GM12872 (cell line): ENCODE data around the gene VAMP8.

Experiments used
- CTCF ChIP-seq: IDR thresholded peaks from 3 replicates; pipeline ENCODE4 v1.5.1; 2011; ENCODE audit warnings: low read depth, mild to moderate bottlenecking, low read length, moderate library complexity; ENCODE audit not compliant: insufficient read depth

Gene VAMP8

GRCh38 chr2:85599468-85600234, 22.3 kb downstream of the VAMP8 start:
- no peak for TF ChIP-seq CTCF

GRCh38 chr2:85600235-85600575, 22.8 kb downstream of the VAMP8 start:
- no peak for TF ChIP-seq CTCF

DNA sequence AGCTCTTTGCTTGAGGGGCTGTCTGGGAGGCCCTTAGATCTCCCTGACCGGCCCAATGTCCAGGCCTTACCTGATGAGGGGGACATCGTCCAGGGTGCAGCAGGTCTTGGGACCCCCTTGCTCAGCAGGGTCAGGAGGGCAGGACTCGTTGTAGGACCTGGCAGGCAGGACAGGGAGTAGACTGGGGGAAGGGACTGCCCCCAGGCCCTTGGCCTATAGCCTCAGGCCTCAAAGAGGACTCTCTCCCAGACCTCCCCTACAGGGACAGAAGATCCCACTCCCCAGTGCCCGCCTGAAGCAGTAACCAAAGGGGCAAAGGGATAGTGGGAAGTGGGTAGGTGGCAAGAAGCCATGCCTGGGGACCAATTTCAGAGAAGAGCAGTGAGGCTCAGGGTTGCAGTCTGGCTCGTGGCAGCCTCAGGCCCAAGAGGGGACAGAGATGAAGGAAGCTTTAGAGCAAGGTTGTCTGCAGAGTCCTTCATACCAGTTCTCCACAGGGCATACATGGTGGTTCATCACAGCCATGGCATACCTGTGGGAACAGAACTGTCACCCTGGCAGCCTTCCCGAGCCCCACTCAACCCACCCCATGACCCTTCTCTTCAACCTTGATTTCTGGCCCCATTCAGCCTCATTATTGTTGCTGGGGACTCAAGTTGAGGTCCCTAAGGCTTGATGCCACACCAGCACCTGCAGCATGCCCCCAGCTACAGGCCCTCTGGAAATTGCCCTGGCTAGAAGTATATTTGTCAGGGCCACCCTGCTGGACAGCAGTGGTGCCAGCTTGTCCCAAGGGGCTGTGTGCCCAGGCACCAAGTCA, 23.8 kb downstream of the VAMP8 start:
- no peak for TF ChIP-seq CTCF

GRCh38 chr2:85601771-85602475, 24.5 kb downstream of the VAMP8 start:
- no peak for TF ChIP-seq CTCF

DNA sequence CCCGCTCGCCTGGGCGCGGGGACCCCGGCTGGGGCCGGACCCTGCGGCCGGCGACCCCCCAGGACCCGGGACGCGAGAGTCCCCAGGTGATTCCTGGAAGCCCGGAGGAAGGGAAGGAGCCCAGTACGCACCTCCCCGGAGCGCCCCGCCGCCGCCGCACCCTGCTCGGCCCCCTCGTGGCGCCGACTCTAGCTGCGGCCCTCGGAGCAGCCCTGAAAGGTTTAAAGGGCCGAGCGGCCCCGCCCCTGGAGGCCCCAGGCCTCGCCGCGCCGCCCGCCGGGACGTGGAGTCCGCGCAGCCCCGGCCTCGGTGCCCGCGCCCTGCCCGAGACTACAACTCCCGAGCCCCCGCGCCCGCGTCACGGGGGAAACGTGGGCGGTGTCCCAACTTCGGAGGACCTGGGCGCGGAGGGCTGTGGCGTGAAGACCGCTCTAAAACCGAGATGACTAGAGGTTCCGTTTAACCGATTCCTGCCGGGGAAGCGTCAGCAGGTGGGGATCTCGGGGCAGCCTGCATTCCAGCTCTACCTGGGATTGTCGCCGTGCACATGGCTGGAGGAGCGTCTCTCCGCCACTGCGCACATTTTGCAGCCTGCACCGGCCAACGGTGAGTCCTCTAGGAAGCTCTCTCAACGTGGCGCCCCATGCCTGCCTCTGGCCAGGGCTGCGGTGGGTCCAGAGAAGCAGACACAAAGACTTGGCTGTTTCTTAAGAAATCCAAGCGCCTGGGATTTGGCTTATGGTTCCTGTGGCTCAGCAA, 25.3 kb downstream of the VAMP8 start, which contains the start of gene TMEM150A:
TSS of gene TMEM150A (minus strand) at position 223 of the 759 bp plus-strand sequence. CDS start 750 bp downstream, outside the sequence.
- TF ChIP-seq CTCF: peak; percentile 21; the same call in 1 of the 3 replicates

GRCh38 chr2:85604568-85605339, 27.4 kb downstream of the VAMP8 start:
- no peak for TF ChIP-seq CTCF
